ENCODE measurements around the gene SRR. TPM values are rescaled to one million over a fixed set of nuclear protein-coding genes. Genes with fewer than 3 reads are reported as not detected.

The SRR gene
- total RNA-seq, 1 experiment from 2014 or later = 52.3 TPM

DNA sequence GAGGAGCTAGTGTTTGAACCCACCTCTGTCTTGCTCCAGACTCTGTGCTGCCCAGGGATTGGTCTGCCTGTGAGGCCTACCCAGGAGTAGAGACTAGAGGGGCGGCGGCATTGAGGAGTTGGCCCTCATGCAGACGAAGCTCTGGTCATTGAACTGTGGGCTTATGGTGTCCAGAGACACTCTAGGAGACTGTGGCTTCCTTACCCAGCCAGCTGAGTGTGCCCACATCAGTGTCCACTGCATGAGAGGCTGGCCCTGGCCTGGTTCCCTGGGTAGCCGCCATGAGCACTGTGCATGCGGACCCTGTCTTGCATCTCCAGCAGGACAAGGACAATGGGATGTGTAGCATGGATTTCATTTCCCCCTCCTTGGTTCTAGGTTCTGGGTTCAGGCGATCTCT, 47.5 kb downstream of the SRR start:
- H3K27ac ChIP-seq = no peak overlapping the region
- H3K4me3 ChIP-seq = no peak overlapping the region
- H3K79me2 ChIP-seq (ENCODE audit: low read depth) = 0 out of 2 replicates have a peak, but pooled peaks cover 4% of the 10 kb centered on the region
- no peak overlapping the region for H3K4me2 ChIP-seq
- H3K27me3 ChIP-seq (ENCODE audit: insufficient read depth, low read depth) = no peaks in the 10 kb centered on the region
- H3K9me3 ChIP-seq (ENCODE audit: insufficient read depth, low read depth) = no peaks in the 10 kb centered on the region
- BruUV-seq (replicated peaks) = no TSS peak
- CTCF ChIA-PET = no interaction called here
- peaks cover 32% of the 10 kb centered on the region for H3K4me1 ChIP-seq (replicated peaks; ENCODE audit: insufficient read depth)
- H3K36me3 ChIP-seq (ENCODE audit: low read depth) = no peaks in the 10 kb centered on the region
- no peaks in the 10 kb centered on the region for H3K9me2 ChIP-seq (ENCODE audit: insufficient read depth)
- no peaks in the 10 kb centered on the region; the same call in 1 of the 2 replicates for H4K20me1 ChIP-seq (ENCODE audit: insufficient read depth)
- no peak for DNase-seq
- TF ChIP-seq, protein P1, sequence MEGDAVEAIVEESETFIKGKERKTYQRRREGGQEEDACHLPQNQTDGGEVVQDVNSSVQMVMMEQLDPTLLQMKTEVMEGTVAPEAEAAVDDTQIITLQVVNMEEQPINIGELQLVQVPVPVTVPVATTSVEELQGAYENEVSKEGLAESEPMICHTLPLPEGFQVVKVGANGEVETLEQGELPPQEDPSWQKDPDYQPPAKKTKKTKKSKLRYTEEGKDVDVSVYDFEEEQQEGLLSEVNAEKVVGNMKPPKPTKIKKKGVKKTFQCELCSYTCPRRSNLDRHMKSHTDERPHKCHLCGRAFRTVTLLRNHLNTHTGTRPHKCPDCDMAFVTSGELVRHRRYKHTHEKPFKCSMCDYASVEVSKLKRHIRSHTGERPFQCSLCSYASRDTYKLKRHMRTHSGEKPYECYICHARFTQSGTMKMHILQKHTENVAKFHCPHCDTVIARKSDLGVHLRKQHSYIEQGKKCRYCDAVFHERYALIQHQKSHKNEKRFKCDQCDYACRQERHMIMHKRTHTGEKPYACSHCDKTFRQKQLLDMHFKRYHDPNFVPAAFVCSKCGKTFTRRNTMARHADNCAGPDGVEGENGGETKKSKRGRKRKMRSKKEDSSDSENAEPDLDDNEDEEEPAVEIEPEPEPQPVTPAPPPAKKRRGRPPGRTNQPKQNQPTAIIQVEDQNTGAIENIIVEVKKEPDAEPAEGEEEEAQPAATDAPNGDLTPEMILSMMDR (conservative IDR thresholded peaks at IDR 0.05) = no peak
- TF ChIP-seq EZH2 (IDR thresholded peaks at IDR 0.05; ENCODE audit: low read depth) = no peak
- intact Hi-C loops (cut with micrococcal nuclease; ENCODE audit: unreplicated experiment) = no loop called here
- H2AFZ ChIP-seq = no peak overlapping the region
- H3F3A ChIP-seq (ENCODE audit: insufficient read depth, low read depth) = peaks cover 46% of the 10 kb centered on the region
- POLR2A ChIA-PET (ENCODE audit: unreplicated experiment) = no interaction called here

DNA sequence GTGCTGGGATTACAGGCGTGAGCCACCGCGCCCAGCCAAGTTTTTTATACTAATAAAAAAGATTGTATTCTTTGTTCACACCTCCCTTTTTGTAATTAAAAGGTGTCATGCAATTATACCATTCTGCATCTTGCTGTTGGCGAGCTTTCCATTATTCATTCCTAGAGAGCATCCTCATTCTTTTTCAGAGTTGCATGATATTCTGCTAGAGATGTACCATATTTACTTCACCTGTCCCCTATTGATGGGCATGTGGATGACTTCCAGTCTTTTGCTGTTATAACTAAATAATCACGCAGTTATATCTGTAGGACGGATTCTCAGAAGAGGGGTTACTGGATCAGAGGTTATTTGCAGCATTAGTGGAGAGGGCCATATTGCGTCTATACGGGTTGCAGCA, 50.6 kb downstream of the SRR start:
- peaks cover 26% of the 10 kb centered on the region for H3K4me1 ChIP-seq (replicated peaks; ENCODE audit: insufficient read depth)
- POLR2A ChIA-PET (ENCODE audit: unreplicated experiment) = no interaction called here
- H3K9me2 ChIP-seq (ENCODE audit: insufficient read depth) = no peaks in the 10 kb centered on the region
- CTCF ChIA-PET = no interaction called here
- H3K27ac ChIP-seq = no peak overlapping the region
- H3K79me2 ChIP-seq (ENCODE audit: low read depth) = 0 out of 2 replicates have a peak, but pooled peaks cover 4% of the 10 kb centered on the region
- H3F3A ChIP-seq (ENCODE audit: insufficient read depth, low read depth) = peaks cover 38% of the 10 kb centered on the region
- intact Hi-C loops (cut with micrococcal nuclease; ENCODE audit: unreplicated experiment) = no loop called here
- H3K9me3 ChIP-seq (ENCODE audit: insufficient read depth, low read depth) = no peaks in the 10 kb centered on the region
- no peak overlapping the region for H3K4me2 ChIP-seq
- H3K36me3 ChIP-seq (ENCODE audit: low read depth) = no peaks in the 10 kb centered on the region
- TF ChIP-seq, protein P1 (conservative IDR thresholded peaks at IDR 0.05) = no peak
- TF ChIP-seq EZH2 (IDR thresholded peaks at IDR 0.05; ENCODE audit: low read depth) = no peak
- H4K20me1 ChIP-seq (ENCODE audit: insufficient read depth) = peaks cover 3% of the 10 kb centered on the region; the same call in 1 of the 2 replicates
- no peak overlapping the region for H2AFZ ChIP-seq
- no peaks in the 10 kb centered on the region for H3K27me3 ChIP-seq (ENCODE audit: insufficient read depth, low read depth)
- no peak for DNase-seq
- no peak overlapping the region for H3K4me3 ChIP-seq
- BruUV-seq (replicated peaks) = no TSS peak

GRCh38 chr17:2357237-2357636, 53.5 kb downstream of the SRR start:
- Histone ChIP-seq H3K9me3 (ENCODE audit: insufficient read depth, low read depth) (no peaks in the 10 kb centered on the region), H3K27me3 (ENCODE audit: insufficient read depth, low read depth) (no peaks in the 10 kb centered on the region), H3K4me2 (no peak overlapping the region), H3K4me3 (no peak overlapping the region), H3K79me2 (ENCODE audit: low read depth) (0 out of 2 replicates have a peak, but pooled peaks cover 4% of the 10 kb centered on the region), H3K9me2 (ENCODE audit: insufficient read depth) (no peaks in the 10 kb centered on the region), H4K20me1 (ENCODE audit: insufficient read depth) (peaks cover 3% of the 10 kb centered on the region; the same call in 1 of the 2 replicates), H3F3A (ENCODE audit: insufficient read depth, low read depth) (peaks cover 50% of the 10 kb centered on the region), H3K36me3 (ENCODE audit: low read depth) (no peaks in the 10 kb centered on the region), H3K27ac (no peak overlapping the region), H2AFZ (no peak overlapping the region), H3K4me1 (replicated peaks; ENCODE audit: insufficient read depth) (peaks cover 50% of the 10 kb centered on the region)
- intact Hi-C loops (cut with micrococcal nuclease; ENCODE audit: unreplicated experiment) = loop anchor here (5.0 kb wide), 2 partner anchors 255 to 305 kb away; no protein-coding TSS in a partner anchor
- TF ChIP-seq, protein P1 (conservative IDR thresholded peaks at IDR 0.05) = no peak
- TF ChIP-seq EZH2 (IDR thresholded peaks at IDR 0.05; ENCODE audit: low read depth) = no peak
- DNase-seq = no peak
- BruUV-seq (replicated peaks) = no TSS peak
- POLR2A ChIA-PET (ENCODE audit: unreplicated experiment) = no interaction called here
- CTCF ChIA-PET = interaction anchor here (0.7 kb wide), 1 partner anchor 21 kb away, joined by 3 read pairs; no protein-coding TSS in a partner anchor
